Upper lobe of left lung (tissue), 6 donors: ENCODE measurements around the gene GRID1. TPM values are rescaled to one million over a fixed set of nuclear protein-coding genes. Genes with fewer than 3 reads are reported as not detected.
"Not testable (repeated sequence)": the region's sequence is repeated elsewhere in the genome, so short reads cannot be mapped to it uniquely, and the experiment has no call there.

Experiments
- ATAC-seq, 2 donors: fragments of 200-7000 bp; cut with Tn5 transposase; one replicate each; pipeline ENCODE4 v1.9.1; 2022; ENCODE audit warnings: mild to moderate bottlenecking in 2 of 2, moderate library complexity in 2 of 2; ENCODE audit not compliant: low FRiP score in 2 of 2
- DNase-seq, 2 donors: peaks; one replicate each; pipeline ENCODE4 v3.0.0-alpha.2; 2019 to 2020
- H3K27ac ChIP-seq, 4 donors: fragments of 200-600 bp; sonication (generic); one replicate each; pipeline ENCODE4 v1.5.1; 2016 to 2019
- H3K27me3 ChIP-seq, 4 donors: fragments of 200-600 bp; sonication (generic); one replicate each; pipeline ENCODE4 v1.5.1; 2017 to 2019
- H3K36me3 ChIP-seq, 4 donors: fragments of 200-600 bp; sonication (generic); one replicate each; pipeline ENCODE4 v1.5.1; 2016 to 2019
- H3K4me1 ChIP-seq, 4 donors: fragments of 200-600 bp; sonication (generic); one replicate each; pipeline ENCODE4 v1.5.1; 2018 to 2019
- H3K4me3 ChIP-seq, 4 donors: fragments of 200-600 bp; sonication (generic); one replicate each; pipeline ENCODE4 v1.5.1; 2017 to 2019; ENCODE audit warnings: mild to moderate bottlenecking in 2 of 4, moderate library complexity in 1 of 4
- H3K9me3 ChIP-seq, 4 donors: fragments of 200-600 bp; sonication (generic); one replicate each; pipeline ENCODE4 v1.5.1; 2018 to 2019
- EP300 ChIP-seq, 4 donors: sonication (generic); formaldehyde crosslinking; IDR thresholded peaks; one replicate each; pipeline ENCODE4 v1.5.1; 2017; ENCODE audit warnings: antibody characterized with exemption in 4 of 4, control low read depth in 2 of 4
- POLR2A ChIP-seq, 4 donors: fragments of 450-650 bp; IDR thresholded peaks; one replicate each; pipeline ENCODE4 v1.5.1; 2016 to 2017; ENCODE audit warnings: antibody characterized with exemption in 4 of 4, mild to moderate bottlenecking in 2 of 4
- POLR2AphosphoS5 ChIP-seq, 2 donors: sonication (generic); formaldehyde crosslinking; IDR thresholded peaks; one replicate each; pipeline ENCODE4 v1.5.1; 2017; ENCODE audit warnings: antibody characterized with exemption in 2 of 2
- WGBS, 2 donors: methylation state at CpG; one replicate each; pipeline ENCODE4 v1.1.5; 2017 to 2018; 5-methylcytosine and 5-hydroxymethylcytosine counted together
- total RNA-seq, 6 donors: library from RNA; depleted of rRNA in 4 of 6; stranded (reverse); fragments of >200 nt in 4 of 6; gene quantifications; one replicate each; pipeline versions ENCODE4 v1.1.0 to v1.2.1, GENCODE V29; 2016 to 2021
- TF ChIP-seq, protein P1 (sequence below), 6 experiments: fragments of 450-650 bp in 4 of 6; fragments of 200-600 bp in 2 of 6; sonication (generic) in 2 of 6; IDR thresholded peaks; one replicate each; pipeline ENCODE4 v1.5.1; 2016 to 2019; ENCODE audit warnings: antibody characterized with exemption in 6 of 6
- donor health status: DM: no; HTN: no; CAD: no; lungs with moderate emphysema.
- donor health status: DM: no; HTN: yes; CAD: no; lungs with severe emphysema.

GRID1 gene
- total RNA-seq, 6 donors from 2014 or later: 1.5 to 5.2 (median 3.2) TPM

DNA sequence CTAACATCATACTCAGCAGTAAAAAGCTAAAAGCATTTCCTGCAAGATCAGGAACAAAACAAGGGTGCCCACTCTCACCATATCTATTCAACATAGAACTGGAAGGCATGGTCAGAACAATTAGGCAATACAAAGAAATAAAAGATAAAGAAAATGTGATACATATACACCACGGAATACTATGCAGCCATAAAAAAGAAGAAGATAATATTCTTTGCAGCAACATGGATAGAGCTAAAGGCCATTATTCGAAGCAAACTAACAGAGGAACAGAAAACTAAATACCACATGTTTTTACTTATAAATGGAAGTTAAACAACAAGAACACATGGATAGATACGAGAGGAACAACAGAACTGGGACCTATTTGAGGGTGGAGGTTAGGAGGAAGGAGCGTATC, 652.7 kb downstream of the GRID1 start:
- H3K27me3 ChIP-seq: no peaks in the 10 kb centered on the region
- H3K9me3 ChIP-seq: peaks cover 0 to 5% (median 0%) of the 10 kb centered on the region in 4 donors
- no peaks in the 10 kb centered on the region for H3K36me3 ChIP-seq
- DNase-seq (no peak), ATAC-seq (no peak)
- H3K27ac ChIP-seq: no peak overlapping the region
- 76 to 84% methylated on average over 4 of the region's 4 CpGs for WGBS, 2 donors
- H3K4me3 ChIP-seq: no peak overlapping the region
- no peaks in the 10 kb centered on the region for H3K4me1 ChIP-seq
- TF ChIP-seq POLR2AphosphoS5 (IDR thresholded peaks at IDR 0.05) (no peak), POLR2A (IDR thresholded peaks at IDR 0.05) (no peak), EP300 (IDR thresholded peaks at IDR 0.05) (no peak)
- TF ChIP-seq, protein P1, sequence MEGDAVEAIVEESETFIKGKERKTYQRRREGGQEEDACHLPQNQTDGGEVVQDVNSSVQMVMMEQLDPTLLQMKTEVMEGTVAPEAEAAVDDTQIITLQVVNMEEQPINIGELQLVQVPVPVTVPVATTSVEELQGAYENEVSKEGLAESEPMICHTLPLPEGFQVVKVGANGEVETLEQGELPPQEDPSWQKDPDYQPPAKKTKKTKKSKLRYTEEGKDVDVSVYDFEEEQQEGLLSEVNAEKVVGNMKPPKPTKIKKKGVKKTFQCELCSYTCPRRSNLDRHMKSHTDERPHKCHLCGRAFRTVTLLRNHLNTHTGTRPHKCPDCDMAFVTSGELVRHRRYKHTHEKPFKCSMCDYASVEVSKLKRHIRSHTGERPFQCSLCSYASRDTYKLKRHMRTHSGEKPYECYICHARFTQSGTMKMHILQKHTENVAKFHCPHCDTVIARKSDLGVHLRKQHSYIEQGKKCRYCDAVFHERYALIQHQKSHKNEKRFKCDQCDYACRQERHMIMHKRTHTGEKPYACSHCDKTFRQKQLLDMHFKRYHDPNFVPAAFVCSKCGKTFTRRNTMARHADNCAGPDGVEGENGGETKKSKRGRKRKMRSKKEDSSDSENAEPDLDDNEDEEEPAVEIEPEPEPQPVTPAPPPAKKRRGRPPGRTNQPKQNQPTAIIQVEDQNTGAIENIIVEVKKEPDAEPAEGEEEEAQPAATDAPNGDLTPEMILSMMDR (IDR thresholded peaks at IDR 0.05): no peak

GRCh38 chr10:85702768-85703167, 663.8 kb downstream of the GRID1 start:
- no peak overlapping the region for H3K27ac ChIP-seq
- H3K4me3 ChIP-seq: no peak overlapping the region
- H3K4me1 ChIP-seq: no peaks in the 10 kb centered on the region
- no peak for DNase-seq
- H3K36me3 ChIP-seq: no peaks in the 10 kb centered on the region
- H3K9me3 ChIP-seq: no peaks in the 10 kb centered on the region
- ATAC-seq: no peak
- no peaks in the 10 kb centered on the region for H3K27me3 ChIP-seq
- 66 to 71% methylated on average over 2 of the region's 2 CpGs for WGBS, 2 donors
- no peak for TF ChIP-seq POLR2A (IDR thresholded peaks at IDR 0.05)
- TF ChIP-seq, protein P1 (IDR thresholded peaks at IDR 0.05): no peak
- no peak for TF ChIP-seq EP300 (IDR thresholded peaks at IDR 0.05)
- TF ChIP-seq POLR2AphosphoS5 (IDR thresholded peaks at IDR 0.05): no peak

GRCh38 chr10:85699066-85699465, 667.5 kb downstream of the GRID1 start:
- not testable (repeated sequence) for H3K27me3 ChIP-seq, H3K4me1 ChIP-seq, H3K9me3 ChIP-seq, H3K4me3 ChIP-seq, H3K36me3 ChIP-seq, DNase-seq, ATAC-seq, H3K27ac ChIP-seq
- 84 to 85% methylated on average over 4 of the region's 4 CpGs for WGBS, 2 donors

GRCh38 chr10:85696893-85697292, 669.7 kb downstream of the GRID1 start:
- no peak overlapping the region for H3K27ac ChIP-seq
- no peaks in the 10 kb centered on the region for H3K27me3 ChIP-seq
- H3K4me1 ChIP-seq: no peaks in the 10 kb centered on the region
- H3K4me3 ChIP-seq: no peak overlapping the region
- H3K9me3 ChIP-seq: no peaks in the 10 kb centered on the region
- no peaks in the 10 kb centered on the region for H3K36me3 ChIP-seq
- no peak for TF ChIP-seq POLR2A (IDR thresholded peaks at IDR 0.05)
- TF ChIP-seq EP300 (IDR thresholded peaks at IDR 0.05): no peak
- TF ChIP-seq POLR2AphosphoS5 (IDR thresholded peaks at IDR 0.05): no peak
- TF ChIP-seq, protein P1 (IDR thresholded peaks at IDR 0.05): no peak
- ATAC-seq (no peak), DNase-seq (no peak)
- WGBS, 2 donors: 84 to 88% methylated on average over 1 of the region's 1 CpG

GRCh38 chr10:85682621-85683020, 684.0 kb downstream of the GRID1 start:
- Histone ChIP-seq H3K4me3 (no peak overlapping the region), H3K27me3 (no peaks in the 10 kb centered on the region), H3K27ac (no peak overlapping the region), H3K9me3 (no peaks in the 10 kb centered on the region), H3K36me3 (no peaks in the 10 kb centered on the region), H3K4me1 (no peaks in the 10 kb centered on the region)
- 86 to 89% methylated on average over 1 of the region's 1 CpG for WGBS, 2 donors
- DNase-seq (no peak), ATAC-seq (no peak)
- TF ChIP-seq EP300 (IDR thresholded peaks at IDR 0.05) (no peak), POLR2A (IDR thresholded peaks at IDR 0.05) (no peak), POLR2AphosphoS5 (IDR thresholded peaks at IDR 0.05) (no peak)
- TF ChIP-seq, protein P1 (IDR thresholded peaks at IDR 0.05): no peak
